GM18868 (cell line): ENCODE measurements around the gene C1orf52.
"Not testable (repeated sequence)": the region's sequence is repeated elsewhere in the genome, so short reads cannot be mapped to it uniquely, and the experiment has no call there.

Experiments used
- ATAC-seq: cut with Tn5 transposase; IDR thresholded peaks from one replicate; pipeline ENCODE4 v1.9.1; 2021; ENCODE audit warnings: mild to moderate bottlenecking, moderate library complexity; ENCODE audit not compliant: unreplicated experiment

Gene C1orf52

GRCh38 chr1:85278853-85279314, 19.4 kb upstream of the C1orf52 start:
- peak; percentile 29 for ATAC-seq

DNA sequence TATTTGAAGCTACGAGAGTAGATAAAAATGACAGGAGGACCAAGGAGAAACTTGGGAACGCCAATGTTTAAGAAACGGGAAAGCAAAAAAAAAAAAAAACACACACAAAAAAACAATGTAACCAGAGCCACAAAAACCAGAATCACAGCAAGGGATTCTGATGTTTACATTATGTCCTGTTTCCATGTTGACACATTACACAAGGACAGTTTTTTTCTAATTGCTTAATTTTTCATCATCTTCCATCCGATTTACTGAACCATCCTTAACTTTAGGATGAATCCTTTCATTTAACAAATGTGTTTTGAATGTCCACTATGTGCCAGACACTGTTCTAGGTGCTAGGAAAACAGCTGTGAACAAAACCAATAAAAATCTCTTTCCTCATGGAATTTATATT, 18.3 kb upstream of the C1orf52 start:
- no peak for ATAC-seq

GRCh38 chr1:85276978-85277639, 17.6 kb upstream of the C1orf52 start:
- ATAC-seq, result no peak

- ATAC-seq, result peak; percentile 92
Measured at GRCh38 chr1:85276215-85276977, 16.9 kb upstream of the C1orf52 start, which contains the start of gene BCL10. Gene BCL10 (minus strand): TSS chr1:85276632. CDS start chr1:85276352, 280 bp downstream.

GRCh38 chr1:85275701-85276214, 16.3 kb upstream of the C1orf52 start:
- peak; percentile 7 for ATAC-seq

DNA sequence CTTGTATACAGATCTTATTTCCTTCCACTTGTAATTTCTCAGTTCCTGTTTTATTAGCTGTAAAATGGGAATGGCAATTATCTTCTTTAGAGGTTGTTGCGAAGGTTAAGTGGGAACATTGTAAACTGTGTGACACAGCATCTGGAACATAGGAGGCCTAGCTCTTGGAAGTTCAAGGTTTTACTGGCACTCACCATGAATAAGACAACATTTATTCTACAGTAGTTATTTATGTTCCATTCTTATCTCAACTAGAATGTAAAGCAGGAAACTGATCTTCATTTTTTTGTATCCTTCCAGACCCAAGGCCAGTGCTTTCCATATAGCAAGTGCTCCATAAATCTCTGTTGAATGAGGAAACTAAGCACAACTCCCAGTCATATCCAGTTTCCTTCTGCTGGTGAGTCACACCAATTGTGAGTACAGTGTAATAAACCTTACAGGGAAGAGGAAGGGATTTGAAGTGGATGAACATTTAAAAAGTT, 15.5 kb upstream of the C1orf52 start:
- no peak for ATAC-seq

GRCh38 chr1:85273397-85273796, 13.9 kb upstream of the C1orf52 start:
- no peak for ATAC-seq

DNA sequence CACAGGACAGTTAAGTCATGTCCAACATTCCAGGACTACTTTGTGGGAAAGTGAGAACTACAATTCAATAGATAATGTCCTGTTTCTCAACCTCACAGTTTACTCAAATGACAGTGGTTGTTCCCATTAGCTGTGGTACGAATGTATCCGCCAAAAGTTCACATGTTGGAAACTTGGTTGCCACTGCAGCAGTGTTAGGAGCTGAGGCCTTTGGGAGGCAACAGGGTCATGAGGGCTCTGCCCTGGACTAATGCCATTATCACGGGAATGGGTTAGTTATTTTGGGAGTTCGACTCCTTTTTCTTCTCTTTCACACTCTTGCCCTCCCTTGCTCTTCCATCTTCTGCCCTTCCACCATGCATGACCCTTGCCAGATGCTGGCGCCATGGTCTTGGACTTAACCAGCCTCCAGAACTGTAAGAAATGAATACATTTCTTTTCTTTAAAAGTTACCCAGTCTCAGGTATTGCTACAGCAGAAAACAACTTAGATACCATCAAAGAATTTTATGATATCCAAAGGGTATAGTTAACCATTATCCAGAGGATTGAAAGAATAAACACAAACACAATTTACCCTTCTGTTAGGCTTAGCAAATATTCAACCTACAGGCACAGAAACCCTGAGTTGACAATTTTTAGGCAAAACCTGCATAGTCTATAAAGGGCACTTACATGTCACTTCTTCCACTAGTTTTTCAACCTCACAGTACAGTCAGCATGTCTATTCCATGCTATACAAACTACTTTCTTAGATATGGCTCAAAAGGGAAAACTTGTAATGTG, 9.5 kb upstream of the C1orf52 start:
- no peak for ATAC-seq

DNA sequence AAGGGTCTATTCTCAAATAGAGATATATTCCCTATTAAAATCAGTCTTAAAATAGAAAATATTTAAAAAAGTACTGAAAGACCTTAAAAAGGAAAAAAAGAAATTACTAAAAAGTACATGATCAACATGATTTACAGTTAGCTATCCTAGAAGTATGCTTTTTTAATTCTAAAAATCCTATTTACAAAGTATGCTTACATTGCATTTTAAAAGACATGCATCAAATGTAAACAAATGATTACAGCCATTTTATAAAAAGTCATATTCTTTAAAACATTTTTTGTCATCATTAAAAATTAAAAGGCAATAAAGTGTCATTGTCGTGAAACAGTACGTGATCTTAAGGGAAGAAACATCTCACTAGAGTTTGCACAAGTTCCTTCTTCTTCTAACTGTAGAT, 7.9 kb upstream of the C1orf52 start:
- ATAC-seq, result no peak

- ATAC-seq, result no peak
Measured at GRCh38 chr1:85264150-85264549, 4.7 kb upstream of the C1orf52 start.

- no peak for ATAC-seq
Measured at GRCh38 chr1:85262985-85263384, 3.5 kb upstream of the C1orf52 start.

- ATAC-seq, result no peak
Measured at GRCh38 chr1:85259912-85260274, 431 bp upstream of the C1orf52 start.

DNA sequence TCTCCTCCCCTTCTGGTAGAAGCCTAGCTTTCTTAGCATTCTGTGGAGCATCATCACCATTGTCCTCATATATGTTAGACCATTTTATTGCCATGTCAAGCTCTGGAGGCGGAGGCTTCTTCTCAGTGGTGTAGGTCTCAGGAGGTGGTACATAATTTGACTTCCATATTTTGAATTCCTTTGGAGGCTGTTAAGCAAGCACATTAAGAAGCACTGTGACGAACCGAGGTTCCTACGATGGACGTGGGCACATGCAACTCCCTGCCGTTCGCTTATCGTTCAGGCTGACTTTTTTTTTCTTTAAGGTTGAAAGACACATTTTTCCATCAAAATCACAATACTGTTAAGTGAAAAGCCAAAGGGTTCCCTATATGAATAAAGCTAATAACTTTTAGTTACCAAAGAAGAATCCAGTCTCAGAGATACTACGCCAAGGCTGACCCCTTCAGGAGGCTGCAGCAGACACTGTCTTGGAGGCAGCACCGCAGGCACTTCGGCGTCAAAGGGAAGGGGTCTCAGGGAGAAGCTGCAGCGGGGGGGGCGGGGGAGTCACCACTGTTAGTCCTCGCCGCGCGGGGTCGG, 835 bp downstream of the C1orf52 start:
- ATAC-seq, result no peak

DNA sequence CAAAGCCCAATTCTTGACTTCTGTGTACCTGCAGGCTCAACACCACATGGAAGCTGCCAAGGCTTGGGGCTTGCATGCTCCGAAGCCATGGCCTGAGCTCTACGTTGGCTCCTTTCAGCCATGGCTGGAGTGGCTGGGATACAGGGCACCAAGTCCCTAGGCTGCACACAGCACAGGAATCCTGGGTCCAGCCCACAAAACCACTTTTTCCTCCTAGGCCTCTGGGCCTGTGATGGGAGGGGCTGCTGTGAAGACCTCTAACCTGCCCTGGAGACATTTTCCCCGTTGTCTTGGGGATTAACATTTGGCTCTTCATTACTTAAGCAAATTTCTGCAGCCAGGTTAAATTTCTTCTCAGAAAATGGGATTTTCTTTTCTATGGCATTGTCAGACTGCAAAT, 10.4 kb downstream of the C1orf52 start:
- not testable (repeated sequence) for ATAC-seq

DNA sequence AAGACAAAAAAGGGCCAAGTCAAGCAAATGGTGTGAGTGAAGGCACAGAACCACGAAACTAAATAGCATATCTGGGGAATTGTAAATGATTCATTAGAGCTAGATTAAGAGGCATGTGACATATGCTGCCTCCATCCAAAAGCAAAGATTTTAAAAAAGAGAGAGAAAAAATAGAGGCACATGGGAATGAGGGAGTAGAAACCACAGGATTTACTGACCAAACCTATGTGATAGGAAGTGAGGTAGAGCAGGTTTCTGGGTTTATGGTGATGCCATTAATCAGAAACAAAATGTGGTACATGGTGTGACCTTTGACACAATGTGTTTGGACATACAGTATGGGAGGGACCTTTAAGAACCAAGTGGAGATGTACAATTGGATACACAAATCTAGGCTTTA, 13.6 kb downstream of the C1orf52 start:
- no peak for ATAC-seq

- ATAC-seq, result no peak
Measured at GRCh38 chr1:85245456-85245855, 14.0 kb downstream of the C1orf52 start.

- no peak for ATAC-seq
Measured at GRCh38 chr1:85244271-85245061, 15.0 kb downstream of the C1orf52 start.

GRCh38 chr1:85243372-85243771, 16.1 kb downstream of the C1orf52 start:
- no peak for ATAC-seq

DNA sequence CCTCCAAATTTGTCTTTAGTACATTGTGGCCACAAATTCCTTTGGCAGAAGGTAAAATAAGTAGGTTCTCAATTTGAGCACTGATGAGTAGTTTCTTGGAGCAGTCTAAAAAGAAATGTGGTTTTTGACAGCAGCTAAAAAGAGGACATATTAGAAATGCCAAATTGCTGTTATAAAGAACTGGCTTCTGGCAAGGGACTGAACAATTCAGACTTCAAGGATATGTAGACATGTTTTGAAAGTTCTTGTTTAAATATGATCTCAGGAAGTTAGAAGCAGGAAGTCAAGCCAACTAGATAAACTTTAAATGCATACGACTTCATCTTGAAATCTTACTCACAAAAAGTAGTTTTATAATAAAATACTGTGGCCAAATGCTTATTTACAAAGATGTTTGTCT, 18.8 kb downstream of the C1orf52 start:
- no peak for ATAC-seq

DNA sequence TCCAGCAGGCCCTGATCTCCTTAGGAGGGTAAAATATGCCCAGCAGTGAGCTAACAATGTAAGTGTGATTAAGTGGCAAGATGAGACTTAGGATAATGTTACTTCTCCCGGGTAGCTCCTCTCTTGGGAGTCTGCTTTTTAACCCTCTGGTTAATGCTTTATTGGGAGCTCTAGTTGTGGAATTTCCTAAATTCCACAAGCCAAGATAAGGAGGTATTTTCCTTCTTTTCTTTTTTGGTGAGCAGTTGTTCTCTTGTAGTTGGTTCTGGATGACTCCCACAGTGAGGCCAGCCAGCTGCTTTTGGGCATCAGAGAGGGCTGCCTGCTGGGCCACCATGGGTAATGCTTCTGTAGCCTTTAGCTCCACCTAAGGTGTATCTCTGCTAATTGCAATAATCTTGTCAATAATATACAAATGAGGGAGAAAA, 19.3 kb downstream of the C1orf52 start:
- peak; percentile 68 for ATAC-seq
